ENCODE measurements around the gene PARD6B. TPM values are rescaled to one million over a fixed set of nuclear protein-coding genes. Genes with fewer than 3 reads are reported as not detected.

Gene PARD6B
- total and polyA plus RNA-seq, 2 of the 13 experiments (the other 11 are each of a cell fraction or from before 2014, with no cell fraction given): 6.9 to 22.2 TPM

DNA sequence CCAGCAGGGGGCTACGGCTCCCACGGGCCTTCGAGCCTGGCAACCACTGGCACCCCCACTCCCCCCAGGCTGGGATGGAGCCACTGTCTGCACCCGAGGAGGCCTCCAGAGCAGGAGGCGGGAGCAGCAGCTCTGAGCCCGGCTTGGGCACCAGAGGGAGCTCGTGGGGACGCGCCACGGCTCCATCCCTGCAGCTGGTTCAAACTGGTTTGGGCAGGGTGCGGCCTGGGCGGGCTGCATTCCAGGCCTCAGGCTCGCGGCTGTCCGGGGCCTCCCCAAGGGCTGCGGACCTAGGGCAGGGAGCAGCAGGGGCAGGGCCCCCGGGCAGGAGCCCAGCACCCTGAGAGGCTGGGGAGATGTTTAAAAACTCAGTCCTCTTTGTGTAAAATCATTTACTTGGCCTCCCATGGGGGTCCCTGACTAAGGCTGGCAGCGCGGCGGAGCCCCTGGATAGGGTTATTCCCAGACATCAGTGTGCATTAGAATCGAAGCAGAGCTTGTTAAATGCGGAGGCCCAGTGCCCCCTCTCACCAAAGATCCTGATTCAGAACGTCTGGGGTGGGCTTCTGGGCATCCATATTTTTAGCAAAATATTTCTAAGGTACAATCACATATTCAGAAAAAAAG lies 59.4 kb downstream of the PARD6B start (continued):
- TF ChIP-seq, protein P1, sequence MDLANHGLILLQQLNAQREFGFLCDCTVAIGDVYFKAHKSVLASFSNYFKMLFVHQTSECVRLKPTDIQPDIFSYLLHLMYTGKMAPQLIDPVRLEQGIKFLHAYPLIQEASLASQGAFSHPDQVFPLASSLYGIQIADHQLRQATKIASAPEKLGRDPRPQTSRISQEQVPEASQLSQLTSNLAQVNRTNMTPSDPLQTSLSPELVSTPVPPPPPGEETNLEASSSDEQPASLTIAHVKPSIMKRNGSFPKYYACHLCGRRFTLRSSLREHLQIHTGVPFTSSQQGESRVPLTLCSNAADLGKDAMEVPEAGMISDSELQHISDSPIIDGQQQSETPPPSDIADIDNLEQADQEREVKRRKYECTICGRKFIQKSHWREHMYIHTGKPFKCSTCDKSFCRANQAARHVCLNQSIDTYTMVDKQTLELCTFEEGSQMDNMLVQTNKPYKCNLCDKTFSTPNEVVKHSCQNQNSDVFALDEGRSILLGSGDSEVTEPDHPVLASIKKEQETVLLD (CRISPR knock-in tag; IDR thresholded peaks at IDR 0.05; ENCODE audit: low read depth): no peak
- TF ChIP-seq EP300 (IDR thresholded peaks at IDR 0.05; ENCODE audit: low read depth in 2 of 2, low read length in 2 of 2) (peak; percentile 48 to 72; a peak in 2 of 4 replicates), EP300 (CRISPR knock-in tag; IDR thresholded peaks at IDR 0.05; ENCODE audit: borderline replicate concordance) (peak; percentile 82), THYN1 (CRISPR knock-in tag; IDR thresholded peaks at IDR 0.05; ENCODE audit: borderline replicate concordance, low read depth) (no peak), TCF12 (IDR thresholded peaks at IDR 0.05) (no peak), TCF12 (CRISPR knock-in tag; IDR thresholded peaks at IDR 0.05) (no peak), PHB2 (IDR thresholded peaks at IDR 0.05; ENCODE audit: partially characterized antibody) (no peak), SP5 (CRISPR knock-in tag; IDR thresholded peaks at IDR 0.05; ENCODE audit: borderline replicate concordance, low read depth) (peak; percentile 88), ZBTB20 (CRISPR knock-in tag; IDR thresholded peaks at IDR 0.05; ENCODE audit: borderline replicate concordance, low read depth) (peak; percentile 91), BORCS8-MEF2B (CRISPR knock-in tag; IDR thresholded peaks at IDR 0.05) (peak; percentile 95), FOXM1 (CRISPR knock-in tag; IDR thresholded peaks at IDR 0.05) (peak; percentile 60; the same call in 1 of the 2 replicates), ZNF570 (CRISPR knock-in tag; IDR thresholded peaks at IDR 0.05; ENCODE audit: borderline replicate concordance) (no peak; the same call in 1 of the 2 replicates), JUND (CRISPR knock-in tag; IDR thresholded peaks at IDR 0.05) (peak; percentile 64; the same call in 1 of the 2 replicates), ZBTB7A (CRISPR knock-in tag; IDR thresholded peaks at IDR 0.05) (peak; percentile 90), GATA4 (IDR thresholded peaks at IDR 0.05; ENCODE audit: borderline replicate concordance, low read depth) (no peak), PAWR (CRISPR knock-in tag; IDR thresholded peaks at IDR 0.05; ENCODE audit: borderline replicate concordance) (no peak), NFIC (IDR thresholded peaks at IDR 0.05; ENCODE audit: low read length) (no peak), ATAD3A (CRISPR knock-in tag; IDR thresholded peaks at IDR 0.05) (no peak), EHMT2 (IDR thresholded peaks at IDR 0.05; ENCODE audit: borderline replicate concordance, low read depth, low read length) (no peak), ZIK1 (CRISPR knock-in tag; IDR thresholded peaks at IDR 0.05; ENCODE audit: borderline replicate concordance, low read depth) (peak; percentile 85; the same call in 1 of the 2 replicates), SUZ12 (IDR thresholded peaks at IDR 0.05; ENCODE audit: low read depth, low read length) (no peak)
- TF ChIP-seq, protein P2, sequence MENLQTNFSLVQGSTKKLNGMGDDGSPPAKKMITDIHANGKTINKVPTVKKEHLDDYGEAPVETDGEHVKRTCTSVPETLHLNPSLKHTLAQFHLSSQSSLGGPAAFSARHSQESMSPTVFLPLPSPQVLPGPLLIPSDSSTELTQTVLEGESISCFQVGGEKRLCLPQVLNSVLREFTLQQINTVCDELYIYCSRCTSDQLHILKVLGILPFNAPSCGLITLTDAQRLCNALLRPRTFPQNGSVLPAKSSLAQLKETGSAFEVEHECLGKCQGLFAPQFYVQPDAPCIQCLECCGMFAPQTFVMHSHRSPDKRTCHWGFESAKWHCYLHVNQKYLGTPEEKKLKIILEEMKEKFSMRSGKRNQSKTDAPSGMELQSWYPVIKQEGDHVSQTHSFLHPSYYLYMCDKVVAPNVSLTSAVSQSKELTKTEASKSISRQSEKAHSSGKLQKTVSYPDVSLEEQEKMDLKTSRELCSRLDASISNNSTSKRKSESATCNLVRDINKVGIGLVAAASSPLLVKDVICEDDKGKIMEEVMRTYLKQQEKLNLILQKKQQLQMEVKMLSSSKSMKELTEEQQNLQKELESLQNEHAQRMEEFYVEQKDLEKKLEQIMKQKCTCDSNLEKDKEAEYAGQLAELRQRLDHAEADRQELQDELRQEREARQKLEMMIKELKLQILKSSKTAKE (CRISPR knock-in tag; IDR thresholded peaks at IDR 0.05; ENCODE audit: borderline replicate concordance): no peak
- TF ChIP-seq, protein P3, sequence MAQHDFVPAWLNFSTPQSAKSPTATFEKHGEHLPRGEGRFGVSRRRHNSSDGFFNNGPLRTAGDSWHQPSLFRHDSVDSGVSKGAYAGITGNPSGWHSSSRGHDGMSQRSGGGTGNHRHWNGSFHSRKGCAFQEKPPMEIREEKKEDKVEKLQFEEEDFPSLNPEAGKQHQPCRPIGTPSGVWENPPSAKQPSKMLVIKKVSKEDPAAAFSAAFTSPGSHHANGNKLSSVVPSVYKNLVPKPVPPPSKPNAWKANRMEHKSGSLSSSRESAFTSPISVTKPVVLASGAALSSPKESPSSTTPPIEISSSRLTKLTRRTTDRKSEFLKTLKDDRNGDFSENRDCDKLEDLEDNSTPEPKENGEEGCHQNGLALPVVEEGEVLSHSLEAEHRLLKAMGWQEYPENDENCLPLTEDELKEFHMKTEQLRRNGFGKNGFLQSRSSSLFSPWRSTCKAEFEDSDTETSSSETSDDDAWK (CRISPR knock-in tag; IDR thresholded peaks at IDR 0.05): no peak
- TF ChIP-seq, protein P4, sequence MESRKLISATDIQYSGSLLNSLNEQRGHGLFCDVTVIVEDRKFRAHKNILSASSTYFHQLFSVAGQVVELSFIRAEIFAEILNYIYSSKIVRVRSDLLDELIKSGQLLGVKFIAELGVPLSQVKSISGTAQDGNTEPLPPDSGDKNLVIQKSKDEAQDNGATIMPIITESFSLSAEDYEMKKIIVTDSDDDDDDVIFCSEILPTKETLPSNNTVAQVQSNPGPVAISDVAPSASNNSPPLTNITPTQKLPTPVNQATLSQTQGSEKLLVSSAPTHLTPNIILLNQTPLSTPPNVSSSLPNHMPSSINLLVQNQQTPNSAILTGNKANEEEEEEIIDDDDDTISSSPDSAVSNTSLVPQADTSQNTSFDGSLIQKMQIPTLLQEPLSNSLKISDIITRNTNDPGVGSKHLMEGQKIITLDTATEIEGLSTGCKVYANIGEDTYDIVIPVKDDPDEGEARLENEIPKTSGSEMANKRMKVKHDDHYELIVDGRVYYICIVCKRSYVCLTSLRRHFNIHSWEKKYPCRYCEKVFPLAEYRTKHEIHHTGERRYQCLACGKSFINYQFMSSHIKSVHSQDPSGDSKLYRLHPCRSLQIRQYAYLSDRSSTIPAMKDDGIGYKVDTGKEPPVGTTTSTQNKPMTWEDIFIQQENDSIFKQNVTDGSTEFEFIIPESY (CRISPR knock-in tag; IDR thresholded peaks at IDR 0.05): peak; percentile 82

Data from HepG2 (cell line).